Left ventricle myocardium inferior (tissue), 1 donor: ENCODE data around the gene CAMKK1. TPM values are rescaled to one million over a fixed set of nuclear protein-coding genes. Genes with fewer than 3 reads are reported as not detected.

Experiments used
- DNase-seq: peaks from one replicate; pipeline ENCODE4 v3.0.0-alpha.2; 2020
- H3K27ac ChIP-seq: fragments of 200-600 bp; replicated peaks from 2 replicates; pipeline ENCODE4 v1.8.0; 2021
- H3K27me3 ChIP-seq: fragments of 200-600 bp; 2 replicates; pipeline ENCODE4 v1.8.0; 2021; ENCODE audit warnings: low read depth
- H3K36me3 ChIP-seq: fragments of 200-600 bp; 2 replicates; pipeline ENCODE4 v1.8.0; 2021
- H3K4me1 ChIP-seq: fragments of 200-600 bp; 2 replicates; pipeline ENCODE4 v1.8.0; 2021
- H3K4me3 ChIP-seq: fragments of 200-600 bp; 2 replicates; pipeline ENCODE4 v1.8.0; 2021; ENCODE audit warnings: mild to moderate bottlenecking, moderate library complexity
- H3K9me3 ChIP-seq: fragments of 200-600 bp; replicated peaks from 2 replicates; pipeline ENCODE4 v1.8.0; 2021
- intact Hi-C: fragments of 100-400 bp; cut with micrococcal nuclease; formaldehyde crosslinking; loops from one replicate; pipeline ENCODE4 v1.11.0; 2022
- total RNA-seq: library from RNA; stranded (reverse); fragmentation: NEBNext Ultra II Directional; extraction: Animal tissue kit (Norgen Biotek cat#: 25700); gene quantifications from one replicate; pipeline ENCODE4 v1.2.1, GENCODE V29; 2021
- TF ChIP-seq, protein P1 (sequence below): fragments of 200-600 bp; IDR thresholded peaks from 2 replicates; pipeline ENCODE4 v1.8.0; 2021; ENCODE audit warnings: antibody characterized with exemption, mild to moderate bottlenecking, borderline replicate concordance
- donor health status: DM: no; HTN: yes; CAD: no; lungs with severe emphysema.

Gene CAMKK1
- total RNA-seq, 1 donor from 2014 or later: 5.5 TPM

GRCh38 chr17:3921502-3922319 lies 28.9 kb upstream of the CAMKK1 start:
- TF ChIP-seq, protein P1, sequence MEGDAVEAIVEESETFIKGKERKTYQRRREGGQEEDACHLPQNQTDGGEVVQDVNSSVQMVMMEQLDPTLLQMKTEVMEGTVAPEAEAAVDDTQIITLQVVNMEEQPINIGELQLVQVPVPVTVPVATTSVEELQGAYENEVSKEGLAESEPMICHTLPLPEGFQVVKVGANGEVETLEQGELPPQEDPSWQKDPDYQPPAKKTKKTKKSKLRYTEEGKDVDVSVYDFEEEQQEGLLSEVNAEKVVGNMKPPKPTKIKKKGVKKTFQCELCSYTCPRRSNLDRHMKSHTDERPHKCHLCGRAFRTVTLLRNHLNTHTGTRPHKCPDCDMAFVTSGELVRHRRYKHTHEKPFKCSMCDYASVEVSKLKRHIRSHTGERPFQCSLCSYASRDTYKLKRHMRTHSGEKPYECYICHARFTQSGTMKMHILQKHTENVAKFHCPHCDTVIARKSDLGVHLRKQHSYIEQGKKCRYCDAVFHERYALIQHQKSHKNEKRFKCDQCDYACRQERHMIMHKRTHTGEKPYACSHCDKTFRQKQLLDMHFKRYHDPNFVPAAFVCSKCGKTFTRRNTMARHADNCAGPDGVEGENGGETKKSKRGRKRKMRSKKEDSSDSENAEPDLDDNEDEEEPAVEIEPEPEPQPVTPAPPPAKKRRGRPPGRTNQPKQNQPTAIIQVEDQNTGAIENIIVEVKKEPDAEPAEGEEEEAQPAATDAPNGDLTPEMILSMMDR: no peak
- H3K9me3 ChIP-seq: no peaks in the 10 kb centered on the region
- no peak overlapping the region for H3K4me3 ChIP-seq
- no peak overlapping the region for H3K27ac ChIP-seq
- intact Hi-C loops: no loop called here
- DNase-seq: no peak
- no peaks in the 10 kb centered on the region for H3K36me3 ChIP-seq
- no peaks in the 10 kb centered on the region for H3K27me3 ChIP-seq
- peaks cover 20% of the 10 kb centered on the region for H3K4me1 ChIP-seq

DNA sequence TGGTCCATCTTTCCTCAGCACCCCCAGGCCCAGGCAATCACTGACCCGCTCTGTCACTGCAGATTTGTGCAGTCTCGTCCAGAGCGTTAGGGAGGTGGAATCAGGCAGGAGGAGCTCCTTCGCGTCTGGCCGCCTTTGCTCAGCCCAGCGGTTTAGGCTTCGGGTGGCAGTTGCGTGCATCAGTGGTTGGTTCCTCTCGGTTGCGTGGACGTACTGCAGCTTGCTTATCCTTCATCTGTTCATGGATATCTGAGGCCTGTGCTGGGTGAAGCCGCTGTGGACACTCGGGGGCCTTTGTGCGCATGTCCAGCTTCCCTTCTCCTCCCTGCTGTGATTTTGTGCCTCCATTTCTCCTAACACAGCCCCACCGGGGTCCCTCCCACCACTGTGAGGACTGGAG lies 28.2 kb upstream of the CAMKK1 start:
- intact Hi-C loops: no loop called here
- no peaks in the 10 kb centered on the region for H3K36me3 ChIP-seq
- no peak for DNase-seq
- H3K4me3 ChIP-seq: no peak overlapping the region
- H3K4me1 ChIP-seq: peaks cover 27% of the 10 kb centered on the region
- TF ChIP-seq, protein P1: no peak
- H3K27ac ChIP-seq: no peak overlapping the region
- no peaks in the 10 kb centered on the region for H3K9me3 ChIP-seq
- H3K27me3 ChIP-seq: no peaks in the 10 kb centered on the region

DNA sequence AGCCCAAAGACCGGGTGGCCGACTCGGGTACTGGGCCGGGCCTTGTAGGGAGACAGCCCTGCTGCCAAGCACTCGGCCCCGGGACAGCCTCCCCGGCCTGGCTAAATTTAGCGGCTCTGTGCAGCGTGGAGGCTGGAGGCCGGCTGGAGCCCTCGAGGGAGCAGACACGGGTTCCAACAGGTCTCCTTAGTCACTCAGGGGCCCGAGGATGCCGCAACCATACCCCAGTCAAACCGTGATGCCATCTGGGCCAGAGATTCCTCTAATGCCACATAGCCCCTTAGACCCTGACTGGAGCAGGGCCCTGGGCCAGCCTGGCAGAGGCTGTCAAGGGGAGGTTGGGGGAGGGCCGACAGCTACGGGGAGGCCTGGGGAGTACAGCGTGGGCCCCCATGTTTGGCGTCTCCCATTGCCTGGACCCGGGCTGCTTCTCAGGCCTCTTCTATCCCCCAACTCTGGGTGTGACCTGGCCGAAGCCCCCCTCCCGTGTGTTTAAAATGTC lies 26.3 kb upstream of the CAMKK1 start:
- Histone ChIP-seq H3K36me3 (no peaks in the 10 kb centered on the region), H3K4me1 (peaks cover 30% of the 10 kb centered on the region), H3K27me3 (no peaks in the 10 kb centered on the region), H3K4me3 (no peak overlapping the region), H3K27ac (peak overlapping the region; percentile 72), H3K9me3 (no peaks in the 10 kb centered on the region)
- TF ChIP-seq, protein P1: no peak
- intact Hi-C loops: no loop called here
- no peak for DNase-seq

DNA sequence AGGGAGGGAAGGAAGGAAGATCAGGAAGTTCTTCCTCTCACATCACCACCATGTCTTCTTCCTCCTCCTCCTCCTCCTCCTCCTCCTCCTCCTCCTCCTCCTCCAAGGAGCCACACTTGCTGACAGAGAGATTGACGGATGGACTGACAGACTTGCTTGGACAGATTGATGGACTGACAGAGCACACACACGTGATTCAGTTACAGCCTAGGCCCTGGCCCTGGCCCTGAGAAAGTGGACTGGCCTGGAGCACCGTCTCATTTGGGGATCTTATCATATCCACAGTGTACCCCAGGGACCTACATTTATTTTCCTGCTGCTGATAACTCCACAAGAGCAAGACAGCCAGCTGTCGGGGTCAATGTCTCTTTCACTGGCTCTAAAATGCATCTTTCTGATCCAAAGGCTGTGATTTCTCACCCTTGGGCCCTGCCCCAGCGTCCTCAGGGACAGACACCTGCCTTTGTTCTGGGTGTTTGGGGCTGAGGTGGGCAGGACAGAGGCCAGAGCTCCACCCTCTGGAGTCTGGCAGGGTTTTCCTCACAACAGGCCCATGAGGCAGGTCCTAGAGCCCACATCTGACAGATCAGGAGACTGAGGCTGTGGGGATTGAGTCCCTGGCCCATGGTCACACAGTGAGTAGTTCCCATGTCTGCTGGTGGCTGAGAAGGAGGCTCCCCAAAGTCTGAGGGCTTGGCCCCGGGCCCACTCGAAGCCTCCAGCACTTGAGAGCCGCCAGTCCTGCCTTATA lies 25.7 kb upstream of the CAMKK1 start:
- Histone ChIP-seq H3K4me1 (peaks cover 36% of the 10 kb centered on the region), H3K27ac (peak overlapping the region; percentile 72), H3K36me3 (no peaks in the 10 kb centered on the region), H3K4me3 (no peak overlapping the region), H3K27me3 (no peaks in the 10 kb centered on the region), H3K9me3 (no peaks in the 10 kb centered on the region)
- DNase-seq: no peak
- intact Hi-C loops: no loop called here
- TF ChIP-seq, protein P1: no peak

- no peaks in the 10 kb centered on the region for H3K36me3 ChIP-seq
- H3K9me3 ChIP-seq: no peaks in the 10 kb centered on the region
- DNase-seq: peak; percentile 70
- H3K27me3 ChIP-seq: no peaks in the 10 kb centered on the region
- peak overlapping the region; percentile 46 for H3K27ac ChIP-seq
- no peak overlapping the region for H3K4me3 ChIP-seq
- H3K4me1 ChIP-seq: peaks cover 38% of the 10 kb centered on the region
- intact Hi-C loops: no loop called here
- TF ChIP-seq, protein P1: no peak
Measured at GRCh38 chr17:3917391-3917931, 24.6 kb upstream of the CAMKK1 start.
